Mucosa of descending colon (tissue), 3 donors: ENCODE results near the gene LPXN. TPM values are rescaled to one million over a fixed set of nuclear protein-coding genes. Genes with fewer than 3 reads are reported as not detected.

Experiments
- ATAC-seq: fragments of 200-7000 bp; cut with Tn5 transposase; one replicate; pipeline ENCODE4 v1.9.1; 2020; ENCODE audit warnings: mild to moderate bottlenecking, moderate library complexity
- DNase-seq, 3 donors: peaks; one replicate each; pipeline ENCODE4 v3.0.0-alpha.2; 2020
- H3K36me3 ChIP-seq: fragments of 200-600 bp; one replicate; pipeline ENCODE4 v1.8.0; 2021; ENCODE audit warnings: low read depth, mild to moderate bottlenecking
- H3K4me1 ChIP-seq: fragments of 200-600 bp; one replicate; pipeline ENCODE4 v1.8.0; 2021; ENCODE audit warnings: low read depth, mild to moderate bottlenecking
- H3K4me3 ChIP-seq: fragments of 200-600 bp; one replicate; pipeline ENCODE4 v1.8.0; 2021; ENCODE audit warnings: mild to moderate bottlenecking
- H3K9me3 ChIP-seq: fragments of 200-600 bp; one replicate; pipeline ENCODE4 v1.8.0; 2021; ENCODE audit warnings: mild to moderate bottlenecking
- CTCF ChIP-seq: fragments of 200-600 bp; IDR thresholded peaks from one replicate; pipeline ENCODE4 v1.8.0; 2022; ENCODE audit warnings: antibody characterized with exemption, mild to moderate bottlenecking
- intact Hi-C, 2 donors: fragments of 100-400 bp; cut with DNase I in 1 of 2; cut with micrococcal nuclease in 1 of 2; formaldehyde crosslinking; loops; one replicate each; pipeline versions ENCODE4 v1.11.0 to v1.11.1; 2022; cut with DNase I, micrococcal nuclease
- total RNA-seq, 3 donors: library from RNA; stranded (reverse); fragmentation: NEBNext Ultra II Directional in 2 of 3; extraction: Animal tissue kit (Norgen Biotek cat#: 25700) in 2 of 3; gene quantifications; one replicate each; pipeline versions ENCODE4 v1.2.1 to v1.2.4, GENCODE V29; 2021 to 2023
- donor health status: DM: no; HTN: no; CAD: no; lungs with moderate emphysema.
- donor health status: DM: no; HTN: no; CAD: no.
- donor health status: DM: no; HTN: yes; CAD: no.

The LPXN gene
- total RNA-seq, 3 donors from 2014 or later, result 10.7 to 20.1 (median 12.7) TPM

GRCh38 chr11:58487170-58487569 is 88.5 kb downstream of the LPXN start:
- H3K4me3 ChIP-seq, result no peak overlapping the region
- no peaks in the 10 kb centered on the region for H3K36me3 ChIP-seq
- H3K9me3 ChIP-seq, result no peaks in the 10 kb centered on the region
- no peaks in the 10 kb centered on the region for H3K4me1 ChIP-seq
- no peak for TF ChIP-seq CTCF
- no peak for ATAC-seq
- intact Hi-C loops, result no loop called here
- no peak for DNase-seq

- H3K36me3 ChIP-seq, result no peaks in the 10 kb centered on the region
- ATAC-seq (no peak), DNase-seq (no peak)
- no peaks in the 10 kb centered on the region for H3K4me1 ChIP-seq
- H3K9me3 ChIP-seq, result no peaks in the 10 kb centered on the region
- H3K4me3 ChIP-seq, result no peak overlapping the region
- intact Hi-C loops, result no loop called here
- TF ChIP-seq CTCF, result no peak
Measured at GRCh38 chr11:58485961-58486360, 89.7 kb downstream of the LPXN start.

Other genes starting within 250 kb of the LPXN start
- gene OR5B17, start 216.8 kb downstream of the LPXN start, total RNA-seq, result not detected
- not detected for gene OR5B3, start 169.0 kb downstream of the LPXN start, total RNA-seq
- not detected for gene OR5B2, start 147.7 kb downstream of the LPXN start, total RNA-seq
- gene OR5B12, start 133.6 kb downstream of the LPXN start, total RNA-seq, result not detected
- gene OR5B21, start 67.8 kb downstream of the LPXN start, total RNA-seq, result not detected
- 10 to 100 TPM; 70.0 to 93.9 (median 75.3) TPM for gene ZFP91, start 3.2 kb upstream of the LPXN start, total RNA-seq
- gene CNTF, start 46.8 kb upstream of the LPXN start, total RNA-seq, result 1 to 10 TPM; 2.0 to 2.6 (median 2.5) TPM
- not detected for gene GLYAT, start 156.1 kb upstream of the LPXN start, total RNA-seq